ENCODE measurements around the gene SDCBP2.

The SDCBP2 gene

DNA sequence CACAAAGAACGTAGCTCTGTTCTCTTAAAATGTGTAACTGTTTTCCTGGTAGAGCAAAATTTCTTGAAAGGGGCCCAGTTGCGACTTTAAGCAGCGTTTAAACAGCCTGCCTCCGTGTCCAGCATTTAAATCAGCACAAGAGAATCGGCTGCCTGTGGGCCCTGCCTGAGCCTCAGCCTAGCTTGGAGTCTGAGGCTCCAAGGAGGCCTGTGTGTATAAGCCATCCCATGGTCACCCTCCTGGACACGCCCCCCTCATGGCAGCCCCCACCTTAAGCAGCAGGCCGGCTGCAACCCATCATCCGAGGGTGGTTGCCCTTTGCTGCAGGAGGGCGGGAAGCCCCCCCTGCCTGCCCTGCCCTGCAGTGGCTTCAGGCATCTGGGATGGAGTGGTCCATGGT is 18.9 kb downstream of the SDCBP2 start:
- DNase-seq = no peak

DNA sequence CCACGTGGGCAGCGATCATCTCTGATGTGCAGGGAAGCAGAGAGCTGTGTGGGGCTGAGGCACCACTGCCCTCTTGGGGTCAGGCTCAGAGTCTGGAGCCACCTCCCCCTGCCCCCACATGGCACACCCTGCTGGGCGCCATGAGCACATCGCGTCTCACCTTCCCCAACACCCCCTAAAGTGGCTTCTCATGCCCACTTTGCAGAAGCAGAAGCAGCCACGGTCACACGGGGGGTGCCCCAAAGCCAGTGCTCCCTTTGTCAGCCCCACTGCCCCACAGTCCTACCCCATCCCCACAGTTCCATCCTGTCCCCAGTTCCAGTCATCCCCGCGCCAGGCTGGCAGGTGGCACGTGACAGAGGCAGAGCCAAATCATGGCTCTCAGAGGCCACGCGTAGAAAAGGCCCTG is 19.5 kb downstream of the SDCBP2 start:
- no peak for DNase-seq

DNA sequence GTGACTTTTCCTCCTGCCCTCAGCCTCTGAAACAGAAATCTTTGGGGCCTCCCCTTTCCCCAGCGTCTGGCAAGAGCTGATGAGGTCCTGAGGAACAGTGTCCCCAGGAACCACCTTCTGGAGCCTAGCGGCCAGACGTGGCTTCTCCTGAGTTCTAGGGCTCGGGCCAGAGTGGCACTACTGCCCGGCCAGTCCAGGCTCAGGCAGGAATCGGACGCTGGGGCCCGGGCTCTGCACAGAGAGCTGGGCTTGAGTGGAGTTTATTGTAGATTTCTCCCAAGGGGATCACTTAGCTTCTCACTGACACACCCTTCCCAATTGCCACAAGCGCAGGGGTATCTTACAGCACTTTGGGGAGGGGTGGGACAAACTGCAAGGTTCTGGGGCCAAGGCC is 20.2 kb downstream of the SDCBP2 start:
- no peak for DNase-seq

DNA sequence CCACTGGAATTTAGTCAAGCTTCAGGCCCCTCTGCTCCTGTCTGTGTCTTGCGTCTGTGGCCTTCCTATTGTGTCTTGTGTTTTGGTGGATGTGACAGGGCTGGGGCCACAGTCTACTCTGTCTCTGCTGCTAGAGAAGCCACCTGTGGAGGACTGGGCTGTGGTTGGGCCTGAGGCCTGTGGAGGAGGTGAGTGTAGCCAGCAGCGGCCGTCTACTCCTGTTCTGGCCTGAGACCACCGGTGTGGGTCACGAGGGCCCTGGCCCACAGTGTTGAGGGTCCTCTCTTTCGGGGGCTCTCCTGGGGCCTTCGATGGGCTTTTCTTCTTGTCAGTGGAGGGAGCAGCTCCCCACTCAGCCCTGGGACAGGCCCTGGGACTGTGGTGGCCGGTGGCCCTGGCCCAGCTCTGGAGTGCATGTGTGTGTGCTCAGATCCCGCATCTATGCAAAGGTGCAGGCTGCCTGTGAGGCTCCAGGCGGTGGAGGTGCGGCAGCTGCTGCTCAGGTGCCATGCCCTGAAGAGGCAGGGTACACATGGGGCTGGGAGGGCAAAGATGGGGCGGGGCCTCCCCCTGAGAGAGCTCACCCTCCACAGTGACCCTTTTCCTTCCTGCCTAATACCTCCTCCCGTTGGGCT is 20.8 kb downstream of the SDCBP2 start:
- peak; percentile 26 for DNase-seq

DNA sequence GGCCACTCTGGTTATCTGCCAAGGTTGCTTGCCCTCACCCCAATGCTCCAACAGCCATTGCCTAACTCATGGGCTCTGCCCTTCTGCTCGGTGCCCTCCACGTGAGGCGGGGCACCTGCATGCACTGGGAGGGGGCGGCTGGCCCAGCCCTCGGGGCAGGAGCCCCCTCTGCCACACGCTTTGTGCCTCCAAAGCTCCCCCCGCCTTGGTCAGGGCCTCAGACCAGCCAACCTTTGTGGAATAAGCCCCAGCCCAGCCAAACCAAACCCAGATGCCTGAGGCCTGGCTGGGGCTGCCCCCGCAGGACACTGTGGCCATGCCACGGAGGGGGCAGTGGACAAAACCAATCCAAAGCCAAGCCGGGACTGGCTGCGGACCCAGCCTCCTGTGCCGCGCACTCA is 21.4 kb downstream of the SDCBP2 start:
- no peak for DNase-seq

DNA sequence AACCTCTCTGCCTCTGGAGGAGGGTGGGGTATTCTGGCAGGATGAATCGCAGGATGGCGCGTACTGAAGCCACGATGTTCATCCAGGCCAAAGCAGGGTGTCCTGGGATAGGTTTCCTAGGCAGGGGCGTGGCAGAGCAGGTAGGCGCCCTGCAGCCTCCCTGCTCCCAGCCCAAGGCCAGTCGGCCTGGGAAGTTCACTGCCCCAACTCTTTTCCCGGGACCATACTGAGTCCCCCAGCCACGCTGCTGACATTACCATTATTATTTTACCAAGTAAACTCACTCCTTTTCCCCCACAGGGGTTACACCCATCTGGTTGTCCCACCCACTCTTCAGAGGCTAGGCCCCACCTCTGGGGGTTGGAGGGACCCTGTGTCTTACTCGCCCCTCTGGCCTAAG is 21.8 kb downstream of the SDCBP2 start:
- no peak for DNase-seq

DNA sequence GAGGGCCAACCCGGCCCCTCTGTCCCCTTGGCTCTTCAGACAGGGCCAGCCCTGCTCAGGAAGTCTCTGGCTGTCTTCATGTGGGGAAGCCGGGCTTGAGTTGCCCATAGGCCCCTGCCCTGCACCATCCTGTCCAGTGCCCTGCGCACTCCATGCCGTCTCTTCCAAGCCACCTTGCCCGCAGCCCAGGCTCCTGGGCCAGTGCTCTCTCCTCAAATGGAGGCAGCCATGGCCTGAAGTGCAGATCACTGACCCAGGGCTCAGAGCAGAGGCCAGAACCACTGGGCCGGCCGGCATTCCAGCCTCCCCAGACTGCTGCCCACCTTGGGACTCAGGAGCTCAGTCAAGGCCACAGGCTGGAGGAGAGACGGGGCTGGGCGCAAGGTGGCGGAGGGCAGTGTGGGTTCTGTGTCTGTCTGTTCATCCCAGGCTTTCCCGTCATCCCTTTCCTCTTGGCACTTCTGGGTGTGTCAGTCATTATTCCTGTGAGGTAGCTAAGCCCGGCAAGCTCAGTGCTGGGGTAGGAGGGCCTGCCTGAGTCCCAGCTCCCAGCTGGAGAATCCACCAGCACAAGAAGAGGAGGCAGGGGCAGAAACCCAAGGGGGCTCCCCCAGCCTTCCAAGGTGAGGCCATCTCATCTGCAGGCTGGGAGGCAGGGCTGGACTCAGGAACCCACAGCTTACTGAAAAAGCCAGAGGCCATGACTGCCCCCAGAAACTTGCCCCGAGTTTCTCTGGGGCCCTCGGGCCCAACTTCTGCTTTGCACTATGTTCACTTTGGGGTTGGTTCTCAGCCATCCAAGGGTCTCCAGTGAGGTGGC is 22.4 kb downstream of the SDCBP2 start:
- DNase-seq = no peak

DNA sequence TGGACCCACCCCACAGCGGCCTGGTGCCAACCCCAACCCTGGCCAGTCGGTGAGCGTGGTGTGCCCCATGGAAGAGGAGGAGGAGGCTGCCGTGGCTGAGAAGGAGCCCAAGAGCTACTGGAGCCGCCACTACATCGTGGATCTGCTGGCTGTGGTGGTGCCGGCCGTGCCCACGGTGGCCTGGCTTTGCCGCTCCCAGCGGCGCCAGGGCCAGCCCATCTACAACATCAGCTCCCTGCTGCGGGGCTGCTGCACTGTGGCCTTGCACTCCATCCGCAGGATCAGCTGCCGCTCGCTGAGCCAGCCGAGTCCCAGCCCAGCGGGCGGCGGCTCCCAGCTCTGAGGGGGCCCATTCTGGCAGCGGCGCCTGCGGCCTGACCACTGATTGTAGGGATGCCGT is 23.2 kb downstream of the SDCBP2 start:
- DNase-seq = no peak

DNA sequence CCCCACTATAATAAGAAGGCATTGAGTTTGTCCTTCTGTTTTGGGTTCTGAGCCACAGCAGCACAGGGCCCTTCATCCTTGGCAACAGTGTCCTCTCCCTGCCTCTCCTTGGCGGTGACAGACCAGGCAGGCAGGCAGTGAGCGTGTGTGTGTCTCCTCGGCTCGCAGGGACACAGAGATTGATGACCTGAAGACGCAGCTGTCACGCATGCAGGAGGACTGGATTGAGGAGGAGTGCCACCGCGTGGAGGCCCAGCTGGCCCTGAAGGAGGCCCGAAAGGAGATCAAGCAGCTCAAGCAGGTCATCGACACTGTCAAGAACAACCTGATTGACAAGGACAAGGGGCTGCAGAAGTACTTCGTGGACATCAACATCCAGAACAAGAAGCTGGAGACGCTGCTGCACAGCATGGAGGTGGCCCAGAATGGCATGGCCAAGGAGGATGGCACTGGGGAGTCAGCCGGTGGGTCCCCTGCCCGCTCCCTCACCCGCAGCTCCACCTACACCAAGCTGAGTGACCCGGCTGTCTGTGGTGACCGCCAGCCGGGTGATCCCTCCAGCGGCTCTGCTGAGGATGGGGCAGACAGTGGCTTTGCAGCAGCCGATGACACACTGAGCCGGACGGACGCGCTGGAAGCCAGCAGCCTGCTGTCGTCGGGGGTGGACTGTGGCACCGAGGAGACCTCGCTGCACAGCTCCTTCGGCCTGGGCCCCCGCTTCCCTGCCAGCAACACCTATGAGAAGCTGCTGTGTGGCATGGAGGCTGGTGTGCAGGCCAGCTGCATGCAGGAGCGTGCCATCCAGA is 24.0 kb downstream of the SDCBP2 start:
- no peak for DNase-seq

DNA sequence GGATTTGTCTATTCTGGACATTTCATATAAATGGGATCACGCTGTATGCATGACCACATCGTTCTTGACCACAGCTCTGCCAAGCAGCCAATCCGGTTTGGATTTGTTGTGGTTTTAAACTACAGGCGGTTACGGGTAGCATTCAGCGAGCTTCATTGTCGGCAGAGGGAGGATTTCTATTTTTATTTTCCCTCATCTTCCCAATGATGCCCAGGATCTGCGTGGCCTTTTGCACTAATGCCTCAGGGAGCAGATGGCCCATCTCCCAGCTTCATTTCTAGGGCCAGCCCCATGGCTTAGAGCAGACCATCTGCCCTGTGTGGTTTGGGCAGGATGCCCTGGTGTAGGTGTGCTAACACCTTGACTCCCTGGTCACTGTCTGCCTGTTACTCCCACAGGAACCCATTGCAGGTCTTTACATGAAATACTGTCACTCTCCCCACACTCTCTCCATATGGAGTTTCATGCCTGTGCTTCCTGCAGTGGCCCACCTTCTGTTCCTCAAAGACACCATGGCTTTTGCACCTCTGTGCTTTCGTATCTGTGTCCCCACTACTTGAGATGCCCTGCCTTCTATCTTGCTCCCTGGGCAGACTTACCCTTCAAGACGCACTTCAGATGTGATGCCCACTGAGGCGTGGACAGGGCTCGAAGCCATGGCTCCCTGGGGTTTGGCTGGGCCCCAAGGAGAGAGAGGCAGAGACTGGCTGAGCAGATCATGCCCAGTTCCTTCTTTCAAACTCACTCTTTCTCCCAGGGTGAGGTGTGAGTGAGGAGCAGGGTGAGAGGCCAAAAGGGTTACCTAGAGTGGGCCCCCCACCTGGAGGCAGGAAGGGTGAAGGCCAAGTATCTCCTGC is 26.0 kb downstream of the SDCBP2 start:
- no peak for DNase-seq

DNA sequence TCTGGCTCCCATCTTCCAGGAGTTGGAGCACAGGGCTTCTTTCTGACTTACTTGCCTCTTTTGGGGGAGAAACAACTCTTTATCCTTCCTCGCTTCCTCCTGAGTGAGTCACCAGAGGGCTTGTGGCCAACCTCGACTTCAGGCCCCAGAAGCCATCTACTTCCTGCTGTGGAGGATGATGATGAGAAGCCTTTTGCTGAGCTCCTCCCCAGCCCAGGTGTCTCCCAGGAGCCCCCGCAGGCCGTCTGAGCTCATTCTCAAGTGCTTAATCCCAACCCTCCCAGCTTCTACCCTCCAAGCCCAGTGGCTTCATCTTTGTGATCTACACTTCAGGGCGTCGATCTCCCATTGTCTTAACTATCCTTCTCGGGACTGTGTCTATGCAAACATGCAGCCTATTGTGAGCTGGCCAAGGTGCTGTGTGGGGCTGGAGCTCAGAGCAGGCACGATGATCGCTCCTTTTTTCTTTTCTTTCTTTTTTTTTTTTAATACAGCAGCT is 27.9 kb downstream of the SDCBP2 start:
- DNase-seq = no peak

DNA sequence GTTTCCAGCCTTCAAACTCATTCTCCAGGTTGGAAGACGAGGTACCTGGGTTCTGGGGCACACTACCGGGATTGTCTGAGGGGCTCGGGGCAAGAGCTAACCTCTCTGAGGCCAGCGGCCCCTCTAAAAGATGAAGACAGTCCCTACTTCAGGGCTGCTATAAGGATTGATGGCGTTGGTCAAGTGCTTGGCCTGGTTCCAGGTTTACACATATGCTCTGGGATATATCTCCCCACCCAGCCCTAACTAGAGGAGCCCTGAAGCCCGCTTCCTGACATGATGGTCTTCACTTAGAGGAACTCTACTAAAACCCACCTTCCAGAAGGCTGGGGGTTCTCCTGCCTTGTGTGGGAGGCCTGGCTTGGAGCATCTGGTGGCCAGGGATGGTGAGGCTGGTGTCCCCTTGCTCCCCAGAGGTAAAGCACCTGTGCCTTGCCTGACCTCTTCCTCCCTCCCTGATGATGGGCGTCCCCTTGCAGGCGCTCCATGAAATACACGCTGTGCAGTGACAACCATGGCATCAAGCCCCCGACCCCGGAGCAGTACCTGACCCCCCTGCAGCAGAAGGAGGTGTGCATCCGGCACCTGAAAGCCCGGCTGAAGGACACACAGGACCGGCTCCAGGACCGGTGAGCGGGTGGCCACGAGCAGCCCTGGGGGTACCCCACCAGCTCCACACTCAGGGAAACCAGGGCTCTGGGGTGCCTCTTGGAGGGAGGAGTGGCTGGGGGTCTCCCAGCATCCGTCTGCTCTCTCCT is 28.7 kb downstream of the SDCBP2 start:
- DNase-seq = no peak

DNA sequence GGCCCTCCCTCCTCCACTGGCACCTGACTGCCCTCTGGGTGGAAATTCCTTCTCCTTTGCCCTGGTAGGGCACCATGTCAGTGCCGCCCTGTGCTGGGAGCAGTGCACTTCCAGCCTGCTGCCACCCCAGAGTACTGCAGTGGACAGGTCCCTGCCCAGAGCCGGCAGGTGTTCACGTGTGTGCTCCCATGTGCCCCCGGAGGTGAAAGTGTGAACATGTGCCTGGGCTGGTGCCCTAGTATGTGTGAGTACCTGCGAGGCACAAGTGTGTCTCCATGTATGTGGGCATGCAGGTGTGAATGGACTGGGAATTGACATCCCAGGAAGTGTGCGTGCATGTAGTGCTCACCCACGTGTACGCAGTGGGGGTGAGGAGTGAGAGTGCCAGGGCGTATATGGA is 29.4 kb downstream of the SDCBP2 start:
- peak; percentile 46 for DNase-seq

DNA sequence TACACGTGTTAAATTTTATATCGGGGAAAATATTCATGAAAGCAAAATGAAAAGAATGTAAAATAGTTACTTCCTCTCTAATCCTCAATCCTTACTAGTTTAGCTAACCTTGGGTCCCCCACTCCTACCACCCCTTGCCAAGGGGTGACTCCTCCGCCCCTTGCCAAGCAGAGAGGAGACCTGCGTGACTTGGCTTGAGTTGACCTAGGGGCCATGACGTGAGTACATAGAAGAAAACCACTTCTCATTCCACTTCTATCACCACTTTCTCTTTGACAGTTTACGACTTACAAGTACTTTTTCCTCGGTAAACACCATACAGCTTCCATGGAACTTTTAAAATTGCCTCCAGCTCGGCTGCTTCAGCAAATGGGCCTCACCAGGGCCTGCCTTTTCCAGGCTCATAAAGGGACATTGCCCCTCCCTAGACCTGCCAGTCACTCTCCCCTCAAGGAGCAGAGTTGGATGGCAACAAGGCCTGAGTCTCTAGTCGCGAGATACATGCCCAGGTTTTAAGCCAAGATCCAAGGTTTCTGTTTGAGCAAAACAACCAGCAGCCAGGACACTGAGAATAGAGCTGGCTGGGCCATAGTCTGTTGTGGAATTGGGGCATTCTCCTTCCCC is 29.9 kb downstream of the SDCBP2 start:
- no peak for DNase-seq

DNA sequence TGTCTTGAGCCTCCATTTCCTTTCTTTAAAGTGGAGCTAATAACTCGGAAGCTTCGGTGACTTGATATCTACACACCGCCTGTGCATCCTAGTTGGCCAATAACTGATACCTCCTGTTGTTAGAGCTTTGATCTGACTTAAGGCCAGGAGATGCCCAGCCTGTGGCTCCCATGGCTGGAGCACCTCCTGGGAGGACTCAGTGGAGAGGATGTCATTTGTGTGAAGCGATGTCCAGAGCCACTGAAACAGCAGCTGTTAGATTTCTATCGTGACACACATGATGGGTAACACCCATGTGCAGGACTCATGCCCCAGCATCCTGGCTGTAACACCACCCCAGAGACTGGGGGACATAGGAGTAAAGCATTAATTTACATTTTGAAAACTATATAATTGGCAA is 30.8 kb downstream of the SDCBP2 start:
- no peak for DNase-seq

DNA sequence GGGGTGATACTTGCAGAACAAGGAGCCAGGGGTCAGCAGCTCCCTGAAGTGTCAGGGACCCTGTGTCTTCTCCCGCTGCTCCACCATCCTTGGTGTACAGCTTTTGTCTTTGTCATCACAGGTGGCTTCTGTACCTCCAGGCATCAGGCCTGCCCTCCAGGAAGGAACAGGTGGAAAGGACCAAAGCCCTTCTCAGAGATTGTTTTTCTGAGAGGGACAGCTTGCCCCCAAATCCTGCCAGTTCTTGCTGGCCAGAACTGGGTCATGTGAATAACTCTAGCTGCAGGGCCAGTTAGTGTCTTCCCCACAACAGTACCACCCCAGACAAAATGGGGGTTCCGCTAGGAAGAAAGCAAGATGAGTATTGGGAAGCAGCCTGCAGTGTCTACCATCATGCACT is 31.5 kb downstream of the SDCBP2 start:
- DNase-seq = no peak

DNA sequence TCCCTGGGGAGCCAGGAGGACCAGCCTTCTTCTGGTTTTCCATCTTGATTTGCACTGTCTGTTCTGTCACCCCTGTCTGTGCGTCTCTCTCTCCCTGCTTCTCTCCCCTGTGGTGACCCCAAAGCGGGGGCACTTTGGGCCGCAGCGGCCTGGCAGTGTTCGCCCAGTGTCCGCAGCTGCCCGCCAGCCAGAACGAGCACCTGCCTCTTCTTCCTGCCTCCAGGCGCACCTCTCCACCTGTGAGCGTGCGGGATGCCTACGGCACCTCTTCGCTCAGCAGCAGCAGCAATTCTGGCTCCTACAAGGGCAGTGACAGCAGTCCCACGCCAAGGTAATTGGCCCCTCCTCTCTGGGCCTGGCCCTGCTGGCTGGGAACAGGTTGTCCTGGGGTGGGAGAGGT is 32.0 kb downstream of the SDCBP2 start:
- DNase-seq = peak; percentile 46

DNA sequence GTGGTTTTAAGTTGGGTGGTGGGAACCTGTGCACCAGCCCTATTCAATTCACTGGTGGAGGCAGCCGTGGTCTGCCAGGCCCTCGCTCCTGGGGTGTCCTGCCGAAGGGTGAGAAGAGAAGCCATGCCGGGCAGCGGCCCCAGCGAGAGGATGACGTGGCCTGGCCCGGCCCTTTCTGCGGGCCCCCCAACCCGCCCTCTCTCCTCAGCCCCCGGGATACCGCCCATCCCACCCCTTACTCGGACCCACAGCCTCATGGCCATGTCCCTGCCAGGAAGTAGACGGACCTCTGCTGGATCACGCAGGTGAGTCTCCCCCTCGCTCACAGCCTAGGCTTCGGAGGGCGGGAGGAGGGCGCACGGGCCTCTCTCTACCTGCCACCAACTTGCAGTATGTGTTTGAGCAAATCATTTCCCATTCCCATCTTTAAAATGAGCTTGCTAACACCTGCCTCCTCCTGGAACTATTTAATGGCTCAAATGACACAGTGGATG is 32.8 kb downstream of the SDCBP2 start:
- no peak for DNase-seq

DNA sequence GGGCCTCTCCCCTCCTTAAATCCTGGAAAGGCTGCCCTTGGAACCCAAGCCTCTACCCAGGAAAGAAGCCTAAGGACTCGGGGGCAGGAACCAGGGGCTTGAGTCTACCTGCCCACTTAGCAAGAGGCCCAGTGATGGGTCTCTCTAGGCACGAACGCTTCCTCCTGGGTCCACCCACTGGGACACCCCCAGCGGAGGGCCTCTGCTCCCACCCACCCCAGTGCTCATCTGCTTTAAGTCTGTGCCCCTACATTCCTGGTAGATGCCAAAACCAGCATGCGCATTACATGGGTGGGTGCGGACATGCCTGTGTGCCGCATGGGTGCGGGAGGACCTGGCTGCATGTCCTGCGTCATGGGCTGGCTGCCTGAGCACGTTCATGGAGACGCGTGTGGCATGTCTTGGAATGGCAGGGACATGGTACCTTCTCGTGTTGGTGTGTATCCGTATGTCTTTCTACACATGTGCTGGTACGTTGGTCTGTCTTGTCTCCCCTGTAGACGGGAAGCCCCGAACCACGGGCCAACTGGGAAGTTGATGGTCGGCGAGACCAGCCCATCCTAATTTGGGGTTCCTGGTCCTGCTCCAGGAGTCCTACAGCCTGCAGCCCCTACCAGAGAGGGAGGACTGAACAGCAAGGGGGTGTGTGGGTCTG is 33.5 kb downstream of the SDCBP2 start:
- DNase-seq = no peak

DNA sequence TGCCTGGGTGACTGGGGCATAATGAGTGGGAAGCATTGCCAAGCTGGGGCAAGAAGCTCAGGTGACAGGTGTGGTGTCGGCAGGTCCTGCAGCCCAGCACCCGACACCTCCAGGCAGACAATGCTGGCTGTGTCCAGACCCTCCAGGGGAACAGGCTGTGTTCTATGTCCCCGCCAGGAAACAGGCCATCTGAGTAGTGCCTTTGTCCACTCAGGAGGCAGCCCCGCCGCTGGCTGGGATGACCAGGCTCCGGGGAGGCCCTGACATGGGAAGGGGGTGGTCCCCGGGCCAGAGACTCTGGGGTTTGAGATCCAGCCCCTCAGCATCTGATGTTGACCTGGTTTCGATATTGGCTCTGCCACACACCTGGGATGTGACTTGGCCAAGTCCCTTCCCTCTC is 34.4 kb downstream of the SDCBP2 start:
- no peak for DNase-seq

All from NCI-H510A (cell line).